ENCODE measurements around the gene FOXP3. TPM values are rescaled to one million over a fixed set of nuclear protein-coding genes. Genes with fewer than 3 reads are reported as not detected.

FOXP3 gene
- total and polyA plus RNA-seq, 2 donors (not counting 1 experiment from before 2014, with no cell fraction given): under 0.01 TPM; not detected in 1

- H3K36me3 ChIP-seq (ENCODE audit: control insufficient read depth, insufficient read depth, low read length): no peaks in the 10 kb centered on the region
- no peaks in the 10 kb centered on the region for H3K27me3 ChIP-seq (ENCODE audit: control insufficient read depth, insufficient read depth, low read length)
- DNase-seq (ENCODE audit: low read depth in 2 of 2): no peak
- no peaks in the 10 kb centered on the region for H3K9me3 ChIP-seq (ENCODE audit: control insufficient read depth, insufficient read depth, low read depth, low read length)
- H3K4me1 ChIP-seq (ENCODE audit: control insufficient read depth, extremely low read depth, insufficient read depth, low read length): no peaks in the 10 kb centered on the region
- H2AFZ ChIP-seq (ENCODE audit: low read length): no peak overlapping the region
- H3K4me2 ChIP-seq (ENCODE audit: extremely low read depth, insufficient read depth, low read length): no peak overlapping the region
- H4K20me1 ChIP-seq (ENCODE audit: control insufficient read depth, extremely low read depth, insufficient read depth, low read length): no peaks in the 10 kb centered on the region
- H3K4me3 ChIP-seq (replicated peaks in 1 of 4; ENCODE audit: control extremely low read depth in 1 of 4, insufficient read depth in 1 of 4, low read depth in 3 of 4, low read length in 4 of 4): no peak overlapping the region
- no peak overlapping the region for H3K9ac ChIP-seq (ENCODE audit: insufficient read depth, low read length)
- no peaks in the 10 kb centered on the region for H3K79me2 ChIP-seq (ENCODE audit: control insufficient read depth, insufficient read depth, low read length)
- TF ChIP-seq CTCF (conservative IDR thresholded peaks at IDR 0.05 in 1 of 2, IDR thresholded peaks at IDR 0.05 in 1 of 2; ENCODE audit: low read depth in 1 of 2, low read length in 2 of 2) (no peak), EZH2 (IDR thresholded peaks at IDR 0.05; ENCODE audit: low read length, missing control alignments) (no peak)
- H3K27ac ChIP-seq (ENCODE audit: insufficient read depth, low read length): no peak overlapping the region
Observed at GRCh38 chrX:49287665-49288064, 23.2 kb upstream of the FOXP3 start.

GRCh38 chrX:49286581-49286980 is 22.1 kb upstream of the FOXP3 start:
- H3K27me3 ChIP-seq (ENCODE audit: control insufficient read depth, insufficient read depth, low read length): no peaks in the 10 kb centered on the region
- no peaks in the 10 kb centered on the region for H4K20me1 ChIP-seq (ENCODE audit: control insufficient read depth, extremely low read depth, insufficient read depth, low read length)
- no peak for DNase-seq (ENCODE audit: low read depth in 2 of 2)

GRCh38 chrX:49286136-49286535 is 21.6 kb upstream of the FOXP3 start:
- H3K9me3 ChIP-seq (ENCODE audit: control insufficient read depth, insufficient read depth, low read depth, low read length): no peaks in the 10 kb centered on the region
- no peak for DNase-seq (ENCODE audit: low read depth in 2 of 2)
- H4K20me1 ChIP-seq (ENCODE audit: control insufficient read depth, extremely low read depth, insufficient read depth, low read length): no peaks in the 10 kb centered on the region
- no peak overlapping the region for H3K4me2 ChIP-seq (ENCODE audit: extremely low read depth, insufficient read depth, low read length)
- H3K27me3 ChIP-seq (ENCODE audit: control insufficient read depth, insufficient read depth, low read length): no peaks in the 10 kb centered on the region
- no peak overlapping the region for H3K9ac ChIP-seq (ENCODE audit: insufficient read depth, low read length)
- TF ChIP-seq CTCF (conservative IDR thresholded peaks at IDR 0.05 in 1 of 2, IDR thresholded peaks at IDR 0.05 in 1 of 2; ENCODE audit: low read depth in 1 of 2, low read length in 2 of 2) (no peak), EZH2 (IDR thresholded peaks at IDR 0.05; ENCODE audit: low read length, missing control alignments) (no peak)
- no peak overlapping the region for H3K27ac ChIP-seq (ENCODE audit: insufficient read depth, low read length)
- H3K79me2 ChIP-seq (ENCODE audit: control insufficient read depth, insufficient read depth, low read length): no peaks in the 10 kb centered on the region
- H3K4me1 ChIP-seq (ENCODE audit: control insufficient read depth, extremely low read depth, insufficient read depth, low read length): no peaks in the 10 kb centered on the region
- no peak overlapping the region for H3K4me3 ChIP-seq (replicated peaks in 1 of 4; ENCODE audit: control extremely low read depth in 1 of 4, insufficient read depth in 1 of 4, low read depth in 3 of 4, low read length in 4 of 4)
- no peak overlapping the region for H2AFZ ChIP-seq (ENCODE audit: low read length)
- no peaks in the 10 kb centered on the region for H3K36me3 ChIP-seq (ENCODE audit: control insufficient read depth, insufficient read depth, low read length)

More at GRCh38 chrX:49286581-49286980, 22.1 kb upstream of the FOXP3 start:
- no peaks in the 10 kb centered on the region for H3K79me2 ChIP-seq (ENCODE audit: control insufficient read depth, insufficient read depth, low read length)
- H3K4me1 ChIP-seq (ENCODE audit: control insufficient read depth, extremely low read depth, insufficient read depth, low read length): no peaks in the 10 kb centered on the region
- H3K9me3 ChIP-seq (ENCODE audit: control insufficient read depth, insufficient read depth, low read depth, low read length): no peaks in the 10 kb centered on the region
- no peak overlapping the region for H3K4me3 ChIP-seq (replicated peaks in 1 of 4; ENCODE audit: control extremely low read depth in 1 of 4, insufficient read depth in 1 of 4, low read depth in 3 of 4, low read length in 4 of 4)
- H3K4me2 ChIP-seq (ENCODE audit: extremely low read depth, insufficient read depth, low read length): no peak overlapping the region
- H3K9ac ChIP-seq (ENCODE audit: insufficient read depth, low read length): no peak overlapping the region
- no peak for TF ChIP-seq EZH2 (IDR thresholded peaks at IDR 0.05; ENCODE audit: low read length, missing control alignments)
- no peak for TF ChIP-seq CTCF (conservative IDR thresholded peaks at IDR 0.05 in 1 of 2, IDR thresholded peaks at IDR 0.05 in 1 of 2; ENCODE audit: low read depth in 1 of 2, low read length in 2 of 2)
- H3K36me3 ChIP-seq (ENCODE audit: control insufficient read depth, insufficient read depth, low read length): no peaks in the 10 kb centered on the region
- H3K27ac ChIP-seq (ENCODE audit: insufficient read depth, low read length): no peak overlapping the region
- H2AFZ ChIP-seq (ENCODE audit: low read length): no peak overlapping the region
